MCF 10A (cell line): Measurements from ENCODE around the gene GASK1B. TPM values are rescaled to one million over a fixed set of nuclear protein-coding genes. Genes with fewer than 3 reads are reported as not detected.
A peak's percentile ranks its signal among the peaks of the same experiment; 100 is the strongest.

ENCODE experiments used
- BruUV-seq: library from RNA; stranded (reverse); fragments of 400-500 nt; replicated peaks from 2 replicates; lab custom pipeline; 2021; lab: Mats Ljungman, UMichigan
- CTCF ChIA-PET: fragments of 300-600 bp; sonication (Branson Sonifier 250); formaldehyde crosslinking; extraction: SDS; loops from one replicate; lab custom pipeline; 2021; ENCODE audit warnings: antibody characterized with exemption, inconsistent platforms; lab: Yijun Ruan, JAX
- POLR2A ChIA-PET: fragments of 300-600, 350-650 bp; sonication (Branson Sonifier 250); formaldehyde crosslinking; extraction: SDS; loops from one replicate; lab custom pipeline; 2020; ENCODE audit warnings: antibody characterized with exemption, inconsistent platforms; lab: Yijun Ruan, JAX
- DNase-seq: peaks from one replicate; pipeline ENCODE4 v3.0.0-alpha.2; 2018; ENCODE audit not compliant: unreplicated experiment
- H3K27ac Mint-ChIP-seq: one replicate; pipeline ENCODE4 v1.8.0; 2022; ENCODE audit warnings: mild to moderate bottlenecking, low read depth, mixed read lengths; ENCODE audit not compliant: unreplicated experiment
- H3K27me3 Mint-ChIP-seq: one replicate; pipeline ENCODE4 v1.8.0; 2022; ENCODE audit warnings: mixed read lengths; ENCODE audit not compliant: insufficient read depth, unreplicated experiment
- H3K36me3 Mint-ChIP-seq: one replicate; pipeline ENCODE4 v1.8.0; 2022; ENCODE audit warnings: mild to moderate bottlenecking, moderate library complexity, mixed read lengths; ENCODE audit not compliant: insufficient read depth, unreplicated experiment
- H3K4me1 Mint-ChIP-seq: one replicate; pipeline ENCODE4 v1.8.0; 2022; ENCODE audit warnings: mixed read lengths; ENCODE audit not compliant: insufficient read depth, unreplicated experiment
- H3K4me3 Mint-ChIP-seq: one replicate; pipeline ENCODE4 v1.8.0; 2022; ENCODE audit warnings: mild to moderate bottlenecking, moderate library complexity, mixed read lengths; ENCODE audit not compliant: unreplicated experiment
- H3K9me3 Mint-ChIP-seq: one replicate; pipeline ENCODE4 v1.8.0; 2022; ENCODE audit warnings: mixed read lengths; ENCODE audit not compliant: unreplicated experiment
- CTCF ChIP-seq: fragments of 200-600 bp; IDR thresholded peaks from one replicate; pipeline ENCODE4 v1.8.0; 2022; ENCODE audit warnings: antibody characterized with exemption, mild to moderate bottlenecking; ENCODE audit not compliant: unreplicated experiment
- intact Hi-C: fragments of 100-400 bp; cut with micrococcal nuclease; formaldehyde crosslinking; loops from 2 replicates; pipeline ENCODE4 v1.14.1; 2022
- total RNA-seq: library from RNA; stranded (reverse); gene quantifications from 2 replicates; pipeline ENCODE4 v1.2.3, GENCODE V29; 2022

GASK1B gene
- total RNA-seq, 1 experiment from 2014 or later = 9.7 TPM

- Mint-ChIP-seq H3K36me3 (peaks cover 3% of the 10 kb centered on the region), H3K27me3 (no peaks in the 10 kb centered on the region), H3K4me3 (no peak overlapping the region), H3K4me1 (no peaks in the 10 kb centered on the region), H3K9me3 (no peaks in the 10 kb centered on the region), H3K27ac (no peak overlapping the region)
- intact Hi-C loops = no loop called here
- no peak for TF ChIP-seq CTCF
- no TSS peak for BruUV-seq
- CTCF ChIA-PET = interaction anchor here (0.9 to 1.9 kb wide), 2 partner anchors 14 to 17 kb away, joined by 4 to 5 read pairs; no protein-coding TSS in a partner anchor
- POLR2A ChIA-PET = no interaction called here
- no peak for DNase-seq
Observed at GRCh38 chr4:158208963-158209640, 36.3 kb upstream of the GASK1B start.

GRCh38 chr4:158203929-158204328 is 31.1 kb upstream of the GASK1B start:
- Mint-ChIP-seq H3K36me3 (peaks cover 5% of the 10 kb centered on the region), H3K27ac (no peak overlapping the region), H3K4me3 (no peak overlapping the region), H3K27me3 (no peaks in the 10 kb centered on the region), H3K4me1 (no peaks in the 10 kb centered on the region), H3K9me3 (no peaks in the 10 kb centered on the region)
- intact Hi-C loops = no loop called here
- CTCF ChIA-PET = interaction anchor here (1.1 to 1.5 kb wide), 2 partner anchors 8 to 11 kb away, joined by 3 to 7 read pairs; no protein-coding TSS in a partner anchor
- no peak for DNase-seq
- no peak for TF ChIP-seq CTCF
- POLR2A ChIA-PET = no interaction called here
- no TSS peak for BruUV-seq

- H3K27me3 Mint-ChIP-seq = no peaks in the 10 kb centered on the region
- H3K4me3 Mint-ChIP-seq = no peak overlapping the region
- no peaks in the 10 kb centered on the region for H3K9me3 Mint-ChIP-seq
- CTCF ChIA-PET = no interaction called here
- H3K36me3 Mint-ChIP-seq = peaks cover 5% of the 10 kb centered on the region
- intact Hi-C loops = no loop called here
- POLR2A ChIA-PET = no interaction called here
- no peak overlapping the region for H3K27ac Mint-ChIP-seq
- no peak for TF ChIP-seq CTCF
- no peaks in the 10 kb centered on the region for H3K4me1 Mint-ChIP-seq
- BruUV-seq = no TSS peak
- no peak for DNase-seq
Observed at GRCh38 chr4:158203436-158203835, 30.6 kb upstream of the GASK1B start.

- Mint-ChIP-seq H3K4me3 (no peak overlapping the region), H3K4me1 (no peaks in the 10 kb centered on the region), H3K27me3 (no peaks in the 10 kb centered on the region), H3K36me3 (peaks cover 5% of the 10 kb centered on the region), H3K9me3 (no peaks in the 10 kb centered on the region), H3K27ac (no peak overlapping the region)
- CTCF ChIA-PET = interaction anchor here (0.6 to 2.3 kb wide), 3 partner anchors 9 to 1054 kb away, joined by 5 to 13 read pairs (median 6); no protein-coding TSS in a partner anchor
- intact Hi-C loops = no loop called here
- no peak for DNase-seq
- POLR2A ChIA-PET = interaction anchor here (0.7 to 0.9 kb wide), 2 partner anchors 8 to 738 kb away, joined by 3 read pairs; partner anchors contain the start of gene TMEM144
- TSS peak; percentile 37 for BruUV-seq
- no peak for TF ChIP-seq CTCF
Observed at GRCh38 chr4:158202481-158202880, 29.7 kb upstream of the GASK1B start.
